Upper lobe of right lung (tissue), 1 donor: ENCODE measurements around the gene RBM17. TPM values are rescaled to one million over a fixed set of nuclear protein-coding genes. Genes with fewer than 3 reads are reported as not detected.
"Not testable (repeated sequence)": the region's sequence is repeated elsewhere in the genome, so short reads cannot be mapped to it uniquely, and the experiment has no call there.

ENCODE experiments used
- ATAC-seq: fragments of 200-7000 bp; cut with Tn5 transposase; one replicate; pipeline ENCODE4 v1.9.1; 2020; ENCODE audit warnings: mild to moderate bottlenecking, moderate library complexity
- DNase-seq: peaks from one replicate; pipeline ENCODE4 v3.0.0-alpha.2; 2020
- H3K27ac ChIP-seq: fragments of 200-600 bp; one replicate; pipeline ENCODE4 v1.8.0; 2022
- H3K27me3 ChIP-seq: fragments of 200-600 bp; one replicate; pipeline ENCODE4 v1.8.0; 2022; ENCODE audit warnings: mild to moderate bottlenecking
- H3K36me3 ChIP-seq: fragments of 200-600 bp; one replicate; pipeline ENCODE4 v1.8.0; 2022
- H3K4me1 ChIP-seq: fragments of 200-600 bp; one replicate; pipeline ENCODE4 v1.8.0; 2022
- H3K4me3 ChIP-seq: fragments of 200-600 bp; one replicate; pipeline ENCODE4 v1.8.0; 2022; ENCODE audit warnings: mild to moderate bottlenecking
- H3K9me3 ChIP-seq: fragments of 200-600 bp; one replicate; pipeline ENCODE4 v1.8.0; 2022
- intact Hi-C: fragments of 100-400 bp; cut with DNase I; formaldehyde crosslinking; loops from one replicate; pipeline ENCODE4 v1.11.0; 2022
- total RNA-seq: library from RNA; stranded (reverse); fragmentation: NEBNext Ultra II Directional; extraction: Animal tissue kit (Norgen Biotek cat#: 25700); gene quantifications from one replicate; pipeline ENCODE4 v1.2.1, GENCODE V29; 2021
- TF ChIP-seq, protein P1 (sequence below): fragments of 200-600 bp; IDR thresholded peaks from one replicate; pipeline ENCODE4 v1.8.0; 2022; ENCODE audit warnings: antibody characterized with exemption
- donor health status: DM: no; HTN: yes; CAD: no; lungs with severe emphysema.

RBM17 gene
- total RNA-seq, 1 donor from 2014 or later, result 92.5 TPM

DNA sequence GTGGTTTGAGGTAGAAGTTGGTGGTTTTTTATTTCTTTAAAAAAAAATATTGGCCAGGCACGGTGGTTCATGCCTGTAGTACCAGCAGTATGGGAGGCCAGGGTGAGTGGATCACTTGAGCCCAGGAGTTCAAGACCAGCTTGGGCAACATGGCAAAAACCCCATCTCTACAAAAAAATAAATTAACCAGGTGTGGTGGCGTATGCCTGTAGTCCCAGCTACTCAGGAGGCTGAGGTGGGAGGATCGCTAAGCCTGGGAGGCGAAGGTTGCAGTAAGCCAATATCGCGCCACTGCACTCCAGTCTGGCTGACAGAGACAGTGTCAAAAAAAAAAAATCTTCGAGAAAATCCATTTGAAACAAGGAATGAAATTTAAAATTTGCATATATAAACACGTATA is 27.8 kb upstream of the RBM17 start:
- H3K27me3 ChIP-seq, result no peaks in the 10 kb centered on the region
- no peak overlapping the region for H3K27ac ChIP-seq
- H3K36me3 ChIP-seq, result no peaks in the 10 kb centered on the region
- H3K9me3 ChIP-seq, result no peaks in the 10 kb centered on the region
- TF ChIP-seq, protein P1, sequence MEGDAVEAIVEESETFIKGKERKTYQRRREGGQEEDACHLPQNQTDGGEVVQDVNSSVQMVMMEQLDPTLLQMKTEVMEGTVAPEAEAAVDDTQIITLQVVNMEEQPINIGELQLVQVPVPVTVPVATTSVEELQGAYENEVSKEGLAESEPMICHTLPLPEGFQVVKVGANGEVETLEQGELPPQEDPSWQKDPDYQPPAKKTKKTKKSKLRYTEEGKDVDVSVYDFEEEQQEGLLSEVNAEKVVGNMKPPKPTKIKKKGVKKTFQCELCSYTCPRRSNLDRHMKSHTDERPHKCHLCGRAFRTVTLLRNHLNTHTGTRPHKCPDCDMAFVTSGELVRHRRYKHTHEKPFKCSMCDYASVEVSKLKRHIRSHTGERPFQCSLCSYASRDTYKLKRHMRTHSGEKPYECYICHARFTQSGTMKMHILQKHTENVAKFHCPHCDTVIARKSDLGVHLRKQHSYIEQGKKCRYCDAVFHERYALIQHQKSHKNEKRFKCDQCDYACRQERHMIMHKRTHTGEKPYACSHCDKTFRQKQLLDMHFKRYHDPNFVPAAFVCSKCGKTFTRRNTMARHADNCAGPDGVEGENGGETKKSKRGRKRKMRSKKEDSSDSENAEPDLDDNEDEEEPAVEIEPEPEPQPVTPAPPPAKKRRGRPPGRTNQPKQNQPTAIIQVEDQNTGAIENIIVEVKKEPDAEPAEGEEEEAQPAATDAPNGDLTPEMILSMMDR, result no peak
- no peak for DNase-seq
- peak overlapping the region; percentile 38 for H3K4me3 ChIP-seq
- H3K4me1 ChIP-seq, result peaks cover 10% of the 10 kb centered on the region
- ATAC-seq, result no peak
- intact Hi-C loops, result loop anchor here (10.0 kb wide), 1 partner anchor 46 kb away; no protein-coding TSS in a partner anchor

DNA sequence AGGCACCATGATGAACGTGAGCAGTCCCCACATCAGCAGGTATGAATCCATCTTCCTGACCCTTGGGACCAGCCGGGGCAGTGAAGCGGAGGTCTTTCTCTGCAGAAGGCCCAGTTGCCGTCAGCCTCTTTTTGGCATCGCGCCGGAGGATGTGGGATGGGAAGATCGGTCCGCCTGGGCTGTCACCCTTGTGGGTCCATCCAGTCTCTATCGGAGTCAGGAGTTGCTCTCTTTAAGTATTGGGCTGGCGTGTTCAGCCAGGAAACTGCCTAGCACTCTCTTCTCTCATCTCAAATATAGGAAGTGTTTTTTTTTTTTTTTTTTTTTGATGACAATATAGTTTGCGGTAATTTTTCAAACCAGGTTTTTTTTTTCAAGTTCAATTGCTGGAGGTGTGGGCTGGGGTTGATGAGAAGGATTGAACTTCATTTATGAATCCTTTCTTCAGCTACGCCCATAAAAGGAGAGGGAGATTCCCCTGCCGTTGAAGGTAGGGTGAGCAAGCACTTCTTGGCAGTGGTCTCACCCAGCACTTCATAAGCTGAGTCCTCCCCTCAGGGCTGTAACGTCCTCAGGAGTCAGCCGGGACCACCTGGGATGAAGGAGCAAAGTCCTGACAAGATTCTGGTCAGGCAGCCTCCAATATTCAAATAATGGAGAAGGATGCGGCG is 26.6 kb upstream of the RBM17 start, which contains the start of gene IL2RA:
Gene IL2RA, minus strand, starts transcription at position 267 of the 671 bp plus-strand sequence. Its CDS starts 216 bp downstream, at position 51.
- intact Hi-C loops, result loop anchor here (10.0 kb wide), 1 partner anchor 47 kb away; no protein-coding TSS in a partner anchor
- peak within 1 kb of the TSS; percentile 38 for H3K4me3 ChIP-seq
- H3K36me3 ChIP-seq, result no peaks in the 10 kb centered on the region
- H3K27ac ChIP-seq, result no peak within 1 kb of the TSS
- no peak for DNase-seq
- no peaks in the 10 kb centered on the region for H3K27me3 ChIP-seq
- TF ChIP-seq, protein P1, result no peak
- peaks cover 19% of the 10 kb centered on the region for H3K4me1 ChIP-seq
- no peaks in the 10 kb centered on the region for H3K9me3 ChIP-seq
- peak; percentile 35 for ATAC-seq

DNA sequence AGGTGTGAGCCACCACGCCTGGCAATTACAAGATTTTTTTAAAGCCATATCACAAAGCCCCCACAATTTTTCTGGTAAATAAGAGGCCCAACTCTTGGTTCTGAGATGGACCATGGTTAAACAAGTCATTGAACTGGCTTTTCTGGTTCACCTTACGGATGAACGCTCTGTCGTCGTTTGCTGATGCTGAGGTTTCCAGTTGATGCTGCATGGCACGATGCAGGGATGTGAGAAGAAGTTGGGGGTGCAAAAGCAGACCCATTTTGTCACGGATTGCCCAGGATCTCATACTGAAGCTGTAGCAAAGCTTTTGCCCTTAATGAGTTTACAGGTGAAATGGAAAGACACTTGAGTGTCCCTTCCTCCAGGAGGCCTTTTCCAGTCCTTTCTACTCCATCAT is 24.7 kb upstream of the RBM17 start:
- H3K4me1 ChIP-seq, result peaks cover 31% of the 10 kb centered on the region
- TF ChIP-seq, protein P1, result no peak
- DNase-seq (no peak), ATAC-seq (no peak)
- no peaks in the 10 kb centered on the region for H3K36me3 ChIP-seq
- no peaks in the 10 kb centered on the region for H3K9me3 ChIP-seq
- H3K27ac ChIP-seq, result no peak overlapping the region
- intact Hi-C loops, result loop anchor here (10.0 kb wide), 1 partner anchor 49 kb away; no protein-coding TSS in a partner anchor
- H3K27me3 ChIP-seq, result no peaks in the 10 kb centered on the region
- no peak overlapping the region for H3K4me3 ChIP-seq

DNA sequence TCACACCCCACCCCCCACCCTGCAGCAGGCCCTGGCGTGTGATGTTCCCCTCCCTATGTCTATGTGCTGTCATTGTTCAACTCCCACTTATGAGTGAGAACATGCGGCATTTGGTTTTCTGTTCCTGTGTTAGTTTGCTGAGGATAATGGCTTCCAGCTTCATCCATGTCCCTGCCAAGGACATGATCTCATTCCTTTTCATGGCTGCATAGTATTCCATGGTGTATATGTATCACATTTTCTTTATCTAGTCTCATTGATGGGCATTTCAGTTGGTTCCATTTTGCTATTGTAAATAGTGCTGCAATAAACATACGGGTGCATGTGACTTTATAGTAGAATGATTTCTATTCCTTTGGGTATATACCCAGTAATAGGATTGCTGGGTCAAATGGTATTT is 24.1 kb upstream of the RBM17 start:
- not testable (repeated sequence) for ATAC-seq, H3K36me3 ChIP-seq, DNase-seq, H3K9me3 ChIP-seq, H3K27me3 ChIP-seq, H3K4me3 ChIP-seq
- Histone ChIP-seq H3K27ac (peak overlapping the region; percentile 61), H3K4me1 (peaks cover 33% of the 10 kb centered on the region)
- intact Hi-C loops, result loop anchor here (10.0 kb wide), 1 partner anchor 50 kb away; no protein-coding TSS in a partner anchor

DNA sequence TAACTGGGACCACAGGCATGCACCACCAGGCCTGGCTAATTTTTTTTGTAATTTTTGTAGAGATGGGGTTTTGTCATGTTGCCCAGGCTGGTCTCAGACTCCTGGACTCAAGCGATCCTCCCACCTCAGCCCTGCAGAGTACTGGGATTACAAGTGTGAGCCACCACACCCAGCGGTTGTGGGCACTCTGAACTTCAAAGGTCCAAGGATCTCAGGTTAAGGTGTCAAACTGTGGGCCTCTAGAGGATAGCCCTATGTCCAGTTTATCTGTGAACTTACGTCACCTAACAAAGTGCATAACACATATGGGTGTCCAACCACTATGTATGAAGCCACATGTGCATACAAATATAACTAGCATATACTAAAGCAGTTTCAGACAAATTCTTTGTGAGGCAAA is 23.4 kb upstream of the RBM17 start:
- H3K27ac ChIP-seq, result peak overlapping the region; percentile 61
- intact Hi-C loops, result loop anchor here (10.0 kb wide), 1 partner anchor 51 kb away; no protein-coding TSS in a partner anchor
- no peak for DNase-seq
- no peaks in the 10 kb centered on the region for H3K27me3 ChIP-seq
- peaks cover 33% of the 10 kb centered on the region for H3K4me1 ChIP-seq
- TF ChIP-seq, protein P1, result no peak
- no peak overlapping the region for H3K4me3 ChIP-seq
- H3K36me3 ChIP-seq, result no peaks in the 10 kb centered on the region
- ATAC-seq, result no peak
- no peaks in the 10 kb centered on the region for H3K9me3 ChIP-seq

DNA sequence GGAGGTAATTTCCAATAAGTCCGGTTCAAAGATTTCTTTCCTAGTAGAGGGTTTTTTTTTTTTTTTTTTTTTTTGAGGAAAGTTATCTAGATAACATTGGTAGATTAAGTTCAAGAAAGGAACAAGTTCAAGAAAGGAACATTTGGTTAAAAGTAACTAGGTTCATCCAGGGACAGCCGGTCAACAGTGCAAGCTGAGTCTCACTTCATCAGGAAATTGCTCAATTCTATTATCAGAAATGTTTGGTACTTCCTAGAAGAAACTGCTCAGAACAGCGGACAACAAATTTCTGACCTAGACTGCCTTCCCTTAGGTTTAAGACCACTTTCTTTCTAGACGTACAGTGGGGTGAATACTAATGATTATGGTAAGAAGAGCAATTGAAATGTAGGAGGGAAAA is 23.0 kb upstream of the RBM17 start:
- ATAC-seq (peak; percentile 69), DNase-seq (no peak)
- Histone ChIP-seq H3K27me3 (no peaks in the 10 kb centered on the region), H3K4me1 (peaks cover 37% of the 10 kb centered on the region), H3K36me3 (no peaks in the 10 kb centered on the region), H3K4me3 (no peak overlapping the region), H3K27ac (peak overlapping the region; percentile 61), H3K9me3 (no peaks in the 10 kb centered on the region)
- TF ChIP-seq, protein P1, result no peak
- intact Hi-C loops, result loop anchor here (10.0 kb wide), 1 partner anchor 51 kb away; no protein-coding TSS in a partner anchor
